Transverse colon (tissue), 4 donors: ENCODE data around the gene SLC11A1.

Source experiments
- CTCF ChIP-seq, 5 experiments: fragments of 200-600 bp in 3 of 5; fragments of 450-650 bp in 2 of 5; sonication (generic) in 3 of 5; IDR thresholded peaks; 1 replicate in 2 of 5; 2 replicates in 3 of 5; pipeline ENCODE4 v1.5.1; 2016 to 2017; ENCODE audit warnings: antibody characterized with exemption in 5 of 5, inconsistent platforms in 3 of 5, mild to moderate bottlenecking in 2 of 5, moderate library complexity in 1 of 5
- POLR2A ChIP-seq: fragments of 450-650 bp; IDR thresholded peaks from one replicate; pipeline ENCODE4 v1.6.1; 2016; ENCODE audit warnings: antibody characterized with exemption, mild to moderate bottlenecking, moderate library complexity
- POLR2AphosphoS5 ChIP-seq, 3 donors: sonication (generic); formaldehyde crosslinking; IDR thresholded peaks; one replicate each; pipeline ENCODE4 v1.6.1; 2016; ENCODE audit warnings: antibody characterized with exemption in 3 of 3

- TF ChIP-seq POLR2AphosphoS5 (IDR thresholded peaks at IDR 0.05) (no peak), CTCF (IDR thresholded peaks at IDR 0.05) (no peak), POLR2A (no peak)
Observed at GRCh38 chr2:218374795-218375194, 7.3 kb upstream of the SLC11A1 start.
